Effector CD8-positive, alpha-beta T cell (primary cell): ENCODE data around the gene FAM9B.

Source experiments
- DNase-seq: peaks from one replicate; lab custom pipeline; 2025; lab: John Stamatoyannopoulos, UW

FAM9B gene

GRCh38 chrX:8980756-8981155, 53.2 kb downstream of the FAM9B start:
- DNase-seq, result no peak
